Progenitor cell of endocrine pancreas (in vitro differentiated cells): Measurements from ENCODE around the gene CD200R1L. TPM values are rescaled to one million over a fixed set of nuclear protein-coding genes. Genes with fewer than 3 reads are reported as not detected.

Experiments used
- DNase-seq: peaks from one replicate; pipeline ENCODE4 v3.0.0; 2021; ENCODE audit warnings: low spot score; ENCODE audit not compliant: unreplicated experiment
- H3K27ac Mint-ChIP-seq: 2 replicates; pipeline ENCODE4 v1.8.0; 2021; ENCODE audit warnings: mild to moderate bottlenecking, moderate library complexity, mixed read lengths
- H3K27me3 Mint-ChIP-seq: 2 replicates; pipeline ENCODE4 v1.8.0; 2021; ENCODE audit warnings: mixed read lengths
- H3K36me3 Mint-ChIP-seq: 2 replicates; pipeline ENCODE4 v1.8.0; 2022; ENCODE audit warnings: mixed read lengths; ENCODE audit not compliant: insufficient read depth
- H3K4me1 Mint-ChIP-seq: 2 replicates; pipeline ENCODE4 v1.8.0; 2021; ENCODE audit warnings: low read depth, mixed read lengths
- H3K4me3 Mint-ChIP-seq: 2 replicates; pipeline ENCODE4 v1.8.0; 2021; ENCODE audit warnings: low read depth, mild to moderate bottlenecking, moderate library complexity, mixed read lengths
- H3K9me3 Mint-ChIP-seq: 2 replicates; pipeline ENCODE4 v1.8.0; 2021; ENCODE audit warnings: low read depth, mixed read lengths
- total RNA-seq: library from RNA; stranded (reverse); gene quantifications from 2 replicates; pipeline ENCODE4 v1.2.1, GENCODE V29; 2021
- TF ChIP-seq, protein P1 (sequence below): fragments of 200-600 bp; sonication (generic); IDR thresholded peaks from one replicate; pipeline ENCODE4 v1.5.0; 2021; ENCODE audit warnings: antibody characterized with exemption, mild to moderate bottlenecking; ENCODE audit not compliant: unreplicated experiment

CD200R1L gene
- total RNA-seq, 1 donor from 2014 or later: not detected

DNA sequence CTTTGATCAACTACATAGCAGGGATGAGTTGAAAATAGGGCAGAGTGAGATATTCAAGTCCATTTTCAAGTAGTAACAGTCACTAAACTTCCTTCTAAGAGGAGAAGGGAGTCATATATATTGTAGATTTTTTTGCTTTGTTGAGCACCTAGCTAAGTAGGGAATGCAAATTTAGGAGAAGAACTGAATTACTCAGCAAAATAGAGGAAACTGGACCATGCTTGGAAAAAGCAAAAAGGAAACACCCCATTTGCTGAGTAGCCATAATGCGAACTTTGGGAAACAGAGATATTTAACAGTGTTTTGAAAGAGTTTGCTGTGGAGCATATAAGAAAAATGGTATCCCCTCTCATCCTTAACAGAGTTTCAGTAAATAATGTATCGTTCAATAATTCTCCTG, 54.9 kb downstream of the CD200R1L start:
- TF ChIP-seq, protein P1, sequence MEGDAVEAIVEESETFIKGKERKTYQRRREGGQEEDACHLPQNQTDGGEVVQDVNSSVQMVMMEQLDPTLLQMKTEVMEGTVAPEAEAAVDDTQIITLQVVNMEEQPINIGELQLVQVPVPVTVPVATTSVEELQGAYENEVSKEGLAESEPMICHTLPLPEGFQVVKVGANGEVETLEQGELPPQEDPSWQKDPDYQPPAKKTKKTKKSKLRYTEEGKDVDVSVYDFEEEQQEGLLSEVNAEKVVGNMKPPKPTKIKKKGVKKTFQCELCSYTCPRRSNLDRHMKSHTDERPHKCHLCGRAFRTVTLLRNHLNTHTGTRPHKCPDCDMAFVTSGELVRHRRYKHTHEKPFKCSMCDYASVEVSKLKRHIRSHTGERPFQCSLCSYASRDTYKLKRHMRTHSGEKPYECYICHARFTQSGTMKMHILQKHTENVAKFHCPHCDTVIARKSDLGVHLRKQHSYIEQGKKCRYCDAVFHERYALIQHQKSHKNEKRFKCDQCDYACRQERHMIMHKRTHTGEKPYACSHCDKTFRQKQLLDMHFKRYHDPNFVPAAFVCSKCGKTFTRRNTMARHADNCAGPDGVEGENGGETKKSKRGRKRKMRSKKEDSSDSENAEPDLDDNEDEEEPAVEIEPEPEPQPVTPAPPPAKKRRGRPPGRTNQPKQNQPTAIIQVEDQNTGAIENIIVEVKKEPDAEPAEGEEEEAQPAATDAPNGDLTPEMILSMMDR: no peak
- H3K4me1 Mint-ChIP-seq: peaks cover 29% of the 10 kb centered on the region
- peaks cover under 1% of the 10 kb centered on the region for H3K36me3 Mint-ChIP-seq
- H3K27me3 Mint-ChIP-seq: no peaks in the 10 kb centered on the region
- H3K4me3 Mint-ChIP-seq: no peak overlapping the region
- no peak for DNase-seq
- peaks cover 10% of the 10 kb centered on the region for H3K9me3 Mint-ChIP-seq
- no peak overlapping the region for H3K27ac Mint-ChIP-seq

DNA sequence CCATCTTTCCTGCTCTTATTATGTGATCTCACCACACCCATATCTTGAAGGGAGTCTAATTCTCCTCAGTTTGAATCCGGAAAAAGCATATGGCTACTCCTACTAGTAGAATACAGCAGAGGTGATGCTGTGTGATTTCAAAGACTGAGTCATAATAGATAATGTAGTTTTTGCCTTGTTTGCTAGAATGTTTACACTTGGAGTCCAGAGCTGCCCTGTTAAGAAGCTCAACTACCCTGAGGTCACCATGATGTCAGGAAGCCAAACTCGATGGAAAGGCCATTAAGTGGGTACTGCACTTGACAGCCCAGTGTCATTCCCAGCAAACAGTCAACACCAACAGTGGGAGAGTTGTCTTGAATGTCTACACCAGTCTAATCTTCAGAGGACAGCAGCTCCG, 56.9 kb downstream of the CD200R1L start:
- peaks cover 10% of the 10 kb centered on the region for H3K9me3 Mint-ChIP-seq
- no peak for DNase-seq
- H3K36me3 Mint-ChIP-seq: no peaks in the 10 kb centered on the region
- no peak overlapping the region for H3K4me3 Mint-ChIP-seq
- H3K27ac Mint-ChIP-seq: no peak overlapping the region
- TF ChIP-seq, protein P1: no peak
- no peaks in the 10 kb centered on the region for H3K27me3 Mint-ChIP-seq
- peaks cover 29% of the 10 kb centered on the region for H3K4me1 Mint-ChIP-seq

DNA sequence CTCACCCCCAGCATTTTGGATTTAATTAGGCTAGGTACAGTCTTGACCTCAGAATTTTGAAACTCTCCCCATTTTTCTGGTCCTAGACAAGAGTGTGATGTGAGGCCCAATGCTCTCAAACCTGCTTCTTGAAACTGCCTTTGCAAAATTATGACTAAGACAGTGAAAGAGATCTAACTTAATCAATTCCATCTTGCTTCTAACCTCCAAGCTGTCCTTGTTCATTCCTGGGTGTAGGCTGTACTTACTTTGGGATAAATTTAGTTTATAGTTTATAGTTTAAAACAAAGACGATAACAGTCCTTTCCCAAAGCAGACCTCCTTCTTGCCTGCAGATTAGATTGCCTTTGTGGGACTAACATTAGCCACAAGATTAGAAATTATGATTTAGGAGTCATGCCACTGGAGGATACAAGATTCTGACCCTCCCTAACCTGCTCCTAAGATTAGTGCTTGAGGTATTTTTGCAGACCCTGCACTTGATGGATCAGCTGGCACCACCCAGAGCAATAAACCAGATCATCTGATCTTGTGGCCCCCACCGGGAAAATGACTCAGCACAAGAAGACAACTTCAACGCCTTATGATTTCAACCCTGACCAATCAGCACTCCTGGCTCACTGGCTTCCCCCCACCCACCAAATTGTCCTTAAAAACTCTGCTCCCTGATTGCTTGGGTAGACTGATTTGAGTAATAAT, 59.6 kb downstream of the CD200R1L start:
- Mint-ChIP-seq H3K4me3 (no peak overlapping the region), H3K27me3 (no peaks in the 10 kb centered on the region), H3K4me1 (peaks cover 8% of the 10 kb centered on the region), H3K36me3 (no peaks in the 10 kb centered on the region), H3K27ac (no peak overlapping the region), H3K9me3 (peaks cover 10% of the 10 kb centered on the region)
- no peak for DNase-seq
- TF ChIP-seq, protein P1: no peak

DNA sequence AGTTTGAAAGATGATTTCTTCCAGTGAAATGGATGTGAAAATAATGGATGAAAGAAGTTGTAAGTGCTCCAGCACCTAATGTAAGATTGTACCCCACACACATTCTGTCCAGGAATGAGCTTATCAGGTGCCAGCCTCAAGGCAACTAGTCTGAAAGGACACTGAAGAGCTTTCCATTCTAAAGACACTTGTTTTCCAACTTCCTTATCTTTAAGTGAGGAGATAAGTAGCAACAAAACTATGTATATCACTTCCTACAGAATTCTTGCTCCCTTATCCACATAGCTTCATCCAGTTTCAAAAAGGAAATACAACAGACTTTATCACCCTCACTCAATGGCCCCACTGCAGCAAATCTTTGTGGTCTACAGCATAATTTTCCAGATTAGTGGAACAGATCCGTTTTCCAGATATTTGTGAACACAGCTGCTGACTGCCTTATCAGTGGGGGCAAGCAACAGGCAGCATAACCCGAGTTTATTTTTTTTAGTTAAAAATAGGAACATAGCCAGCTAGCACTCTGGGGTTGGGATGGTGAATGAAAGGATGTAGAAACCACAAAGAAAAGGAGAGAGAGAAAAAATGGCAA, 60.6 kb downstream of the CD200R1L start:
- Mint-ChIP-seq H3K4me3 (no peak overlapping the region), H3K9me3 (peaks cover 10% of the 10 kb centered on the region), H3K36me3 (no peaks in the 10 kb centered on the region), H3K27ac (no peak overlapping the region), H3K27me3 (no peaks in the 10 kb centered on the region), H3K4me1 (peaks cover 6% of the 10 kb centered on the region)
- no peak for DNase-seq
- TF ChIP-seq, protein P1: no peak

DNA sequence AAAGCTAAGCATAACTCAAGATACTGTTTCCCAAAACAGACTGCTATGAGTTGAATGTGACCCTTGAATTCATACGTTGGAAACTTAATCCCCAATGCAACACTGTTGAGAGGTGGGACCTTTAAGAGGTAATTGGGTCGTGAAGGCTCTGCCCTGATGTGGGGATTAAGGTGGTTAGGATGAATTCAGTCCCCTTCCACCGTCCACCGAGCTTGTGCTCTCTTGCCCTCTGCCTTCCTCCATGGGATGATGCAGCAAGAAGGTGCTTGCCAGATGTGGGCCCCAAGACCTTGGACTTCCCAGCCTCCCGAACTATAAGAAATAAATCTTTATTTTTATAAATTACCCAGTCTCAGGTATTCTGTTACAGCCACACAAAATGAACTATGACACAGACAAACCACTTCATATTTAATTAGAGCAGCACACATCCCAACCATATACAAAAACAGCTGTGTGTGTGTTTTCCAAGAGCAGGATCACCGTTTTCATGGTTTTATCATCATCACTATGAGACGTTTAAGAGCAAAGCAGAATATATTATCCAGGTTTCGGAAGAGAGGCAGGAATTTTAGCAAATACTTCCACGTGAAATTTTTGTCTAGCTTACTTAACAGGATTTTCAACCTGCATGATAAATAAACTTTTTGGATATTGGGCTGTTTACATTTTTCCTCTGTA, 61.2 kb downstream of the CD200R1L start:
- no peak overlapping the region for H3K27ac Mint-ChIP-seq
- no peaks in the 10 kb centered on the region for H3K36me3 Mint-ChIP-seq
- no peak for DNase-seq
- peaks cover 10% of the 10 kb centered on the region for H3K9me3 Mint-ChIP-seq
- peaks cover 6% of the 10 kb centered on the region for H3K4me1 Mint-ChIP-seq
- TF ChIP-seq, protein P1: no peak
- H3K27me3 Mint-ChIP-seq: no peaks in the 10 kb centered on the region
- H3K4me3 Mint-ChIP-seq: no peak overlapping the region
